Activated CD8-positive, alpha-beta memory T cell treated with anti-CD3 and anti-CD28 coated beads, Interleukin-2, amount 50 U/mL, for 1 hour (primary cell): Measurements from ENCODE around the gene HDAC5.
"Not testable (repeated sequence)": the region's sequence is repeated elsewhere in the genome, so short reads cannot be mapped to it uniquely, and the experiment has no call there.

Source experiments
- DNase-seq: peaks from one replicate; pipeline ENCODE4 v3.0.0-alpha.2; 2020; ENCODE audit errors: extremely low read depth

HDAC5 gene

DNA sequence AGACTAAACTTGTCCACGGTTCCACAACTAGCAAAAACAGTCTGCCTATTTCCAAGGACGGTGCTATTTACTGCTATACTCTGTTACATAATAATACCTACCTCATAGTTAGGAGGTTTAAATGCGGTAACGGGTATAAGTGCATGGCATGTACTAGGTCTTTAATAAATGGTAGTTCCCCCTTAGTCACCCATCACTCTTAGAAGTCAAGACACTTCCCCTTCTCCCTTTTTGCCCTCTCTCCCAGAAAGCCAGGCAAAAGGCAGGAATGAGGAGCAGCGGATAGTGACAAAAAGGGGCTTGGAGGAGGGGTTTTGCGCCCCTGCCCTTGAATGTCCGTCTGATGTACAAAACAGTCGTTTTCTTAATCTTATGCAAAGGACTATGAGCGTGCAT lies 55.9 kb downstream of the HDAC5 start:
- DNase-seq = no peak

DNA sequence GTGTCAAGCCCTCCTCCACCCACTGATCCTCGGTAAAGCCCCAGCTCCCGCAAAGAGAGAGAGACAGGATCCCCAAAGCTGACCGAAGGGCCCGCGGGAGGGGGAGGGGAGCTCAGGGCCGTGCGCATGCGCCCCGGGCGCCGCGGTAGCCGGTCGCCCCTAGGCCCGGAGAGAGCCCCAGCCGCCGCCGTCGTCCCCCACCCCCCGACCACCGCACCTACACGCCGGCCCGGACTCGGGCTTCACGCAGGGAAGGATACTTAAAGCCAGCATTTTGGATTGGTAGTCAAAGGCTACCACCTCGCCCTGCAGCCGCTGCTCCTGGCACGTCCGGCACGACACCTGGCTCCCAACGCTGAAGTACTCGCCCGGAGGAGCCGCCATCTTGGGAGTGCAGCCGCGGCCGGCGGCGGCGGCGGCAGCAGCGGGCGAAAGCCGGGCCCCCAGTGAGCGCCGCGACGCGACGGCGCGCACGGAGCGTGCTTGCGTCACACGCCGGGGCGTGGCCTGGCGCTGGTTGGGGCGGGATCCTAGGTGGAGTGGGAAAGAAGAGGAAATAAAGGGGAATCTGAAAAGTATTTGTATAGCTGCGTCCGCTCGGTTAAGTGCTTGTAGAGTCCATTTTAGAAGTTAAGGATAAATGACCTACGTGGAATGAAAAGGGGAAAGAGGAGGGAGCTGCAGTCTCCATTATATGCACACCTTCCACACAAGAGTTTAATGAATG lies 57.1 kb downstream of the HDAC5 start, which contains the start of gene LSM12:
LSM12 (minus strand) TSS at position 468 of the 727 bp plus-strand sequence; CDS start at position 384, 84 bp downstream.
- peak; percentile 36 for DNase-seq

GRCh38 chr17:44065668-44066203 lies 57.7 kb downstream of the HDAC5 start:
- DNase-seq = no peak

DNA sequence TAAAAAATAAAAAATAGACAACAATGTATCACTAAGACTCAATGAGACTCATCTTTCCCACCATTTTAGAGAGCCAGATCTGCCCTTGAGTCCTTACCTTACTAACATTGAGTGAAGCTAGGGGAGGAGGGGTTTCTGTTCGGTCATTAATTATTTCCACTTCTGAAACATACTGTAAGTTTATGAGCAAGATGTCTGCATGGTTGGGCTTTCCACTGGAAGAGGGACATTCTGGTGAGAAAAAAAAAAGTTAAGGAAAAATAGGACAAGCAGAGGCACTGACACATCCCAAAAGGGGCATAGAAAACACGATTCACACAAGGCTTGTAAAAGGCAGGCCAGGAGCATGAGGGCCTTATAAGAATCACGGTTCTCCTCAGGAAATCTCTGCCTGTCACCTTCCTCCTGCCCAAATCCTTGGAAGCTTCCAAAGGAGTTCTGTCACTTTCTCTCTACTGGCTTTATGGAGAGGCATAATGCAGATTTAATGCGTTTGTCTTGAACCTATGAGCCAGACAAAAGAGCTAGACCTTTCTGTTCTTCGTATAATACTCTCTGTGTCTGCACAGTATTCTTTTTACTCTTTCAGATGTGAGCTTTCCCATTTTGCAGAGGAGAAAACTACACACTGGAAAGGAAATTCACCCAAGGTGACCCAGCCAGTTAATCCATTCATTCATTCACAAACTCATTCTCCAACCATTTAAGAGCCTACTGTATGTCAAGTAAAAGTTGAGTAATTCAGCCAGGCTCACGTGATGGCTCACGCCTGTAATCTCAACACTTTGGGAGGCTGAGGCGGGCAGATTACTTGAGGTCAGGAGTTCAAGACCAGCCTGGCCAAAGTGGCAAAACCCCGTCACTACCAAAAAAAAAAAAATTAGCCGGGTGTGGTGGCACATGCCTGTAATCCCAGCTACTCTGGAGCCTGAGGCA lies 59.5 kb downstream of the HDAC5 start:
- DNase-seq = no peak

GRCh38 chr17:44062871-44063270 lies 60.6 kb downstream of the HDAC5 start:
- no peak for DNase-seq

GRCh38 chr17:44061446-44061845 lies 62.0 kb downstream of the HDAC5 start:
- DNase-seq = no peak

- DNase-seq = no peak
These were observed 64.1 kb downstream of the HDAC5 start for GRCh38 chr17:44059101-44059892.

DNA sequence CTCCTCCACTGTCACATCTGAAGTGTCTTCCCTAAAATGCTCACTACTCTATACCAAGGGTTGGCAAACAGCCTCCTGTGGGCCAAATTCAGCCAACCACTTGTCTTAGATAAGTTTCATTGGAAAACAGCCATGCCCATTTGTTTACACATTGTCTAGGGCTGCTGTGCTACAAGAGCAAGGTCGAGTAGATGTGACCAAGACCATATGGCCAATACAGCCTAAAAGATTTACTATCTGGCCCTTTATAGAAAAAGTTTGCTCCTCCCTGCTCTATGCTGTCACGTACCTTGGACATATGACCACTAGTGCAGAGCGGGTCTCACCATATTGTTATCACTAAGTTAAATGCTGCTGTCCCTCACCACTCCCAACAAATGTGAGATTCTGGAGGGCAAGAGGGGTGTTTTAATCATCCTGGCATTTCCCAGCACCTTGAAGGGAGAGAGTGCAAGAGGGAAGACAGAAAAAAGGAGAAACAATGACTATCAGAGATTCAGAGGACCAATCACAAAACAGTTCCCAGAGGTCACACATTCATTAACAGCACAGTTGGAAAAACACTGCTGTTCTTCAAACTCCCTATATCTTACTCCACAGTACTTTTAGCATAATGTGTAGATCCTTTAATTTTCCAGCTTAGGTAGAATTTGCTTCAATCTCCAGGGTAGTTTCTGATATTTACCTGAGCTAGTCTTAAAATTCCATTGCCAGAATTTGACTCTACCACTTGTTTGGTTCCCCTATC lies 70.1 kb downstream of the HDAC5 start:
- DNase-seq = no peak

GRCh38 chr17:44049294-44050060 lies 74.0 kb downstream of the HDAC5 start:
- DNase-seq = no peak

DNA sequence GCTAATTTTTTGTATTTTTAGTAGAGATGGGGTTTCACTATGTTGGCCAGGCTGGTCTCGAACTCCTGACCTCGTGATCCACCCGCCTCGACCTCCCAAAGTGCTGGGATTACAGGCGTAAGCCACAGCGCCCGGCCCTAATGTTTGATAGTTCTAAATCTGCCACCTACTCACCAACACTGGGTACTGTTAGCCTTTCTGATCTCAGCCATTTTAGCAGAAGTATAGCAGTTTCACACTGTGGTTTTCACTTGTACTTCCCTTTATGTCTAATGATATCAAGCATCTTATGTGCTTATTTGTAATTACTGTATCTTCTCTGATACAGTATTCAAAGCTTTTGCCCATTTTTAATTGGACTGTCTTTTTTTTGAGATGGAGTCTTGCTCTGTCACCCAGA lies 76.5 kb downstream of the HDAC5 start:
- DNase-seq = not testable (repeated sequence)

DNA sequence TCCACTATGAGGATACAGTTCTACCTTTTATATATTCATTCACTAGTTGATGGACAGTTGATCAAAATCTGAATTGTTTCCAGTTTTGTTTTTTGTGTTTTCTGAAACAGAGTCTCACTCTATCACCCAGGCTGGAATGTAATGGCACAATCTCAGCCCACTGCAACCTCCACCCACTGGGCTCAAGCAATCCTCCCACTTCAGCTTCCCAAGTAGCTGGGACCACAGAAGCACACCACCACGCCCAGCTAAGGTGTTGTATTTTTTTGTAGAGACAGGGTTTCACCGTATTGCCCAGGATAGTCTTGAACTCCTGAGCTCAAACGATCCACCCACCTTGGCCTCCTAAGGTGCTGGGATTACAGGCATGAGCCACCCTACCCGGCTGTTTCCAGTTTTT lies 78.0 kb downstream of the HDAC5 start:
- DNase-seq = no peak

DNA sequence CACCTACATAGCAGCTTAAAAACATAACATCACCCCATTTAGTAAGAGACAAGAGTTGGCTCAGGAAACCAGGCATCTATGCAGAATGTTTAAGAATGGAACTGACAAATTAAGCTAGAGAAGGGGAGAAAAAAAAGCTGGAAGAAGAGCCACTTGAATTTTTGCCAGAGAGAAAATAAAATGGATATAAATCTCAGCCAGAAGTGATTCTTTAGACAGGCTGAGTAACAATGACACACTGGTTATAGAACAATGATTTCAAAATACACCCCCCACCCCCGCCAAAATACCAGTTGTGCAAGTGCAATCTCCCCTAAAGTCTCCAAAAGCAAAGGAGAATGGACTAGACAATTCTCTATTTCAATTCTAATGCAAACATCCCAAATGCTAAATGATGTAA lies 79.4 kb downstream of the HDAC5 start:
- no peak for DNase-seq

- DNase-seq = no peak
These were observed 80.2 kb downstream of the HDAC5 start for GRCh38 chr17:44043272-44043696.

- no peak for DNase-seq
These were observed 83.4 kb downstream of the HDAC5 start for GRCh38 chr17:44039829-44040635.

DNA sequence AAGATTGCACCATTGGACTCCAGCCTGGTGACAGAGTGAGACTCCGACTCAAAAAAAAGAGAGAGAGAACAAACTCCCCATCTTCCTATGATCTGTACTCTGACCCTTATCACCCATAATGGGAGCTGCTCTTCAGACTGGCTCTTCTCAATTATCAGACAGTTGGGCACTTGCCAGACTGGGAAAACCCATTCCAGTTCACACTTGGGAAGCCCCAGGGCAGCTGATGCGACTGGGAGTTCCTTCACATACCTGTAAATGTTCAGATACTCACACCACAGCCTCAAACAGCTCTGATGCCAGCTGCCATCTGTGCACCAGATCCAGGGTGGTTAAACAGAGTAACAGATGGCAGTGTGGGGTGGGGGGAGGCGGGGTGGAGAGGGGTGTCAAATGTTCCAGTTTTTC lies 84.8 kb downstream of the HDAC5 start:
- DNase-seq = no peak

DNA sequence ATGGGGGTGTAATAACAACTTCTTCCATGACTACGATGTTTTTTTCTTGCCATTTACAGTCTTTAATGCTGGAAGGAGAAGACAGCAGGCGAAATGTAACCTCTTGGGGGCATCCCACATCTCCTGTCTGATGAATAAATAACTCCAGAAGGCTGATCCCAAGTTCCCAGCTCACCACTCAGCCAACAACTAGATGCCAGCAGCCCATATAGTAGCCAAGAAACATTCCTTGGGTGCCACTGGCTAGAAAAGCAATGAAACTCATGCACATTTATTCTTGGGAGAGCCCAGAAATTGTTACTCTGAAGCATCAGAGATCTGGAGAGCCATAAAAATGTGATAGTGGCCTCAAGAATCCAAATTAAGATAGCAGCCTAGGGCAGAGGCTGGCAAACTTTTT lies 86.0 kb downstream of the HDAC5 start:
- DNase-seq = no peak

- not testable (repeated sequence) for DNase-seq
These were observed 88.8 kb downstream of the HDAC5 start for GRCh38 chr17:44034688-44035087.

DNA sequence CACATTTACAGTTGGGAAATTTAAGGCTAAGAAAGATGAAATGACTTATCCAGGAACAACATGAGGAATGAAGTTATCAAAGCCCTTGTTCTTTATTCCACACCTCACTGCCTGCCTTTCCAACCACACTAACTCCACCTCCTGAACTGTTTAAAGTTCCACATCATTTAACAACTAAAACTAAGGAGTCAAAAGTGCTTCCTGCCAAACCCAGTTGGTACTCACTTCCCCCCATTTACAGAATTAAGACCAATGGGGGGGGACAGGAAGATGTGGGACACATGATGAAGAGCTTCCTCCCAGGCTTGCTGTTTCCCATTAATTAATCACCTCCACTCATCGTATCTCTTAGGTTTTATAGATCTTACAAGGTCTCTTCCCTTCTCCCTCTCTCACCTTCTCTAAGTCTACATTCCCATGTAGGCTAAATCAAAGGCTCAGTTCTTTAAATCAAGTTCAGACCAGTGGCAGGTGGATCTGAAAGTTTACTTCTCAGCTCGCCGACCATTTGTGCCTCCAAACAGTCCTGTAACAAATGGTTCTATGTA lies 89.5 kb downstream of the HDAC5 start:
- no peak for DNase-seq

GRCh38 chr17:44030482-44030881 lies 93.0 kb downstream of the HDAC5 start:
- DNase-seq = no peak
